PC-9 (cell line): Measurements from ENCODE around the gene DDX39A. TPM values are rescaled to one million over a fixed set of nuclear protein-coding genes. Genes with fewer than 3 reads are reported as not detected.

Source experiments
- BruUV-seq: library from RNA; stranded (reverse); fragments of 400-500 nt; replicated peaks from 2 replicates; lab custom pipeline; 2021; lab: Mats Ljungman, UMichigan
- CTCF ChIA-PET: fragments of 300-600 bp; sonication (Branson Sonifier 250); formaldehyde crosslinking; loops from one replicate; lab custom pipeline; 2022; ENCODE audit warnings: antibody characterized with exemption; lab: Charles Lee
- POLR2A ChIA-PET: fragments of 300-600 bp; sonication (Branson Sonifier 250); formaldehyde crosslinking; loops from one replicate; lab custom pipeline; 2022; ENCODE audit warnings: antibody characterized with exemption; ENCODE audit not compliant: unreplicated experiment; lab: Charles Lee
- DNase-seq, 2 experiments: peaks; one replicate each; pipeline versions ENCODE4 v3.0.0 to v3.0.0-alpha.2; 2015 to 2022; ENCODE audit warnings: mixed read lengths in 1 of 2
- H2AFZ ChIP-seq: fragments of 200-600 bp; sonication (generic); 2 replicates; pipeline ENCODE4 v1.8.1; 2017; ENCODE audit warnings: antibody characterized with exemption
- H3F3A ChIP-seq: fragments of 200-600 bp; sonication (generic); 2 replicates; pipeline ENCODE4 v1.8.1; 2017; ENCODE audit warnings: antibody characterized with exemption, mild to moderate bottlenecking, low read depth; ENCODE audit not compliant: insufficient read depth
- H3K27ac ChIP-seq: fragments of 200-600 bp; sonication (generic); 2 replicates; pipeline ENCODE4 v1.6.1; 2016; ENCODE audit warnings: mixed run types
- H3K27me3 ChIP-seq: fragments of 200-600 bp; sonication (generic); 2 replicates; pipeline ENCODE4 v1.6.1; 2016; ENCODE audit warnings: low read depth, mixed run types; ENCODE audit not compliant: insufficient read depth
- H3K36me3 ChIP-seq: fragments of 200-600 bp; sonication (generic); 2 replicates; pipeline ENCODE4 v1.6.1; 2016; ENCODE audit warnings: low read depth, mixed run types
- H3K4me1 ChIP-seq: fragments of 200-600 bp; sonication (generic); replicated peaks from 2 replicates; pipeline ENCODE4 v1.6.1; 2016; ENCODE audit warnings: mixed run types; ENCODE audit not compliant: insufficient read depth
- H3K4me2 ChIP-seq: fragments of 200-600 bp; sonication (generic); 2 replicates; pipeline ENCODE4 v1.6.1; 2017; ENCODE audit warnings: mixed run types
- H3K4me3 ChIP-seq: fragments of 200-600 bp; sonication (generic); 2 replicates; pipeline ENCODE4 v1.6.1; 2016; ENCODE audit warnings: mixed run types
- H3K79me2 ChIP-seq: fragments of 200-600 bp; sonication (generic); 2 replicates; pipeline ENCODE4 v1.6.1; 2017; ENCODE audit warnings: low read depth, mixed run types
- H3K9me2 ChIP-seq: fragments of 200-600 bp; sonication (generic); 2 replicates; pipeline ENCODE4 v1.8.1; 2017; ENCODE audit warnings: mild to moderate bottlenecking; ENCODE audit not compliant: insufficient read depth
- H3K9me3 ChIP-seq: fragments of 200-600 bp; sonication (generic); 2 replicates; pipeline ENCODE4 v1.8.1; 2016; ENCODE audit warnings: low read depth; ENCODE audit not compliant: insufficient read depth
- H4K20me1 ChIP-seq: fragments of 200-600 bp; sonication (generic); 2 replicates; pipeline ENCODE4 v1.8.1; 2017; ENCODE audit not compliant: insufficient read depth
- EZH2 ChIP-seq: fragments of 200-600 bp; sonication (generic); IDR thresholded peaks from 2 replicates; pipeline ENCODE4 v1.8.0; 2017; ENCODE audit warnings: antibody characterized with exemption, low read depth
- intact Hi-C: fragments of 100-400 bp; cut with micrococcal nuclease; formaldehyde crosslinking; loops from one replicate; pipeline ENCODE4 v1.10.0; 2022; ENCODE audit not compliant: unreplicated experiment
- total RNA-seq: library from RNA; stranded (reverse); gene quantifications from 2 replicates; pipeline ENCODE4 v1.2.3, GENCODE V29; 2021
- TF ChIP-seq, protein P1 (sequence below): fragments of 200-600 bp; sonication (generic); conservative IDR thresholded peaks from 2 replicates; pipeline ENCODE4 v1.6.1; 2017; ENCODE audit warnings: mixed run types, antibody characterized with exemption, mild to moderate bottlenecking, moderate library complexity

Gene DDX39A
- total RNA-seq, 1 experiment from 2014 or later = 67.4 TPM

DNA sequence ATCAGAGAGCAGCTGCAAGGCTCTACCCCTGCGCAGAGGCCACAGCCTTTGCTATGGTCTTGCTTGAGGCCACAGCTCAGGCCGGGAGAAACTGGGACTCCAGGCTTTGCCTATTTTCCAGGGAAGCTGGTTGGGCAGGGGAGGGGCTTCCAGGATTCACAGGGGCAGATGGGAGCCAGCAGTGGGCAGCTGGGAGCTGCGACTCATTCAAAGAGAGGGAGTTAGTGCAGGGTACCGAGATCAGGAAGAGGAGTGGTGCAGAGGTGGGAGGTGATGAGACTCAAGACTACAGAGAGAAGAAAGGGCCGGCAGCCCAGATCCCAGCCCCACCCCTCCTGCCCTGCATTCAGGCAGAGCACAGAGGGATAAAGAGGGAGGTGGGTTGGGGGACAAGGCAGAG is 25.8 kb downstream of the DDX39A start:
- ChIA-PET CTCF (no interaction called here), POLR2A (no interaction called here)
- TF ChIP-seq, protein P1, sequence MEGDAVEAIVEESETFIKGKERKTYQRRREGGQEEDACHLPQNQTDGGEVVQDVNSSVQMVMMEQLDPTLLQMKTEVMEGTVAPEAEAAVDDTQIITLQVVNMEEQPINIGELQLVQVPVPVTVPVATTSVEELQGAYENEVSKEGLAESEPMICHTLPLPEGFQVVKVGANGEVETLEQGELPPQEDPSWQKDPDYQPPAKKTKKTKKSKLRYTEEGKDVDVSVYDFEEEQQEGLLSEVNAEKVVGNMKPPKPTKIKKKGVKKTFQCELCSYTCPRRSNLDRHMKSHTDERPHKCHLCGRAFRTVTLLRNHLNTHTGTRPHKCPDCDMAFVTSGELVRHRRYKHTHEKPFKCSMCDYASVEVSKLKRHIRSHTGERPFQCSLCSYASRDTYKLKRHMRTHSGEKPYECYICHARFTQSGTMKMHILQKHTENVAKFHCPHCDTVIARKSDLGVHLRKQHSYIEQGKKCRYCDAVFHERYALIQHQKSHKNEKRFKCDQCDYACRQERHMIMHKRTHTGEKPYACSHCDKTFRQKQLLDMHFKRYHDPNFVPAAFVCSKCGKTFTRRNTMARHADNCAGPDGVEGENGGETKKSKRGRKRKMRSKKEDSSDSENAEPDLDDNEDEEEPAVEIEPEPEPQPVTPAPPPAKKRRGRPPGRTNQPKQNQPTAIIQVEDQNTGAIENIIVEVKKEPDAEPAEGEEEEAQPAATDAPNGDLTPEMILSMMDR = no peak
- no peak for TF ChIP-seq EZH2
- H3K4me1 ChIP-seq = no peaks in the 10 kb centered on the region
- no peaks in the 10 kb centered on the region for H3K79me2 ChIP-seq
- no TSS peak for BruUV-seq
- H3F3A ChIP-seq = no peaks in the 10 kb centered on the region
- no peaks in the 10 kb centered on the region for H4K20me1 ChIP-seq
- no peak for DNase-seq
- intact Hi-C loops = no loop called here
- H3K4me2 ChIP-seq = no peak overlapping the region
- H3K9me2 ChIP-seq = no peaks in the 10 kb centered on the region
- H3K9me3 ChIP-seq = no peaks in the 10 kb centered on the region
- no peak overlapping the region for H3K4me3 ChIP-seq
- H2AFZ ChIP-seq = no peak overlapping the region
- no peaks in the 10 kb centered on the region for H3K27me3 ChIP-seq
- H3K27ac ChIP-seq = no peak overlapping the region
- peaks cover 3% of the 10 kb centered on the region; the same call in 1 of the 2 replicates for H3K36me3 ChIP-seq

DNA sequence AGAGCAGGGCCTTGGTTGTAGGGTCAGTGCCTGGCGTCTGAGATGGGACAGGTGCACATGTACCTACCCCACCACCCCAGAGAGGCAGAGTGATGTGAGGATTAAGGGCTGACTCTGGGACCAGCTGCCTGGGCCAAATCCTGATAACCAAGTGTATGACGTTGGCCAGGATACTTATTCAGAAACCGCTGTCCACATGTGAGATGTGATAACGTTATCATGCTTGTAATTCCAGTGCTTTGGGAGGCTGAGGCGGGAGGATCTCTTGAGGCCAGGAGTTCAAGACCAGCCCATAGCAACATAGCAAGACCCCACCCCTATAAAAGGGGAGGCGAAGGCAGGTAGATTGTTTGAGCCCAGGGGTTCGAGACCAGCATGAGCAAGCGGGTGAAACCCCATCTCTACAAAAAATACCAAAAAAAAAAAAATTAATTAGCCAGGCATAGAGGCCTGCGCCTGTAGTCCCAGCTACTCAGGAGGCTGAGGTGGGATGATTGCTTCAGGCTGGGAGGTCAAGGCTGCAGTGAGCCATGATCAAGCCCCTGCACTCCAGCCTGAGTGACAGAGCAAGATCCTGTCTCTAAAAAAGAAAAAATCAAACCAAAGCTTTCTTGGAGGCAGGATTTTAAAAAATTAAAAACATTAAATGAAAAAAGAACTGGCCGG is 27.9 kb downstream of the DDX39A start:
- Histone ChIP-seq H2AFZ (no peak overlapping the region), H3K27ac (no peak overlapping the region), H3K4me3 (no peak overlapping the region), H3K4me1 (no peaks in the 10 kb centered on the region), H3K9me3 (no peaks in the 10 kb centered on the region), H3K4me2 (no peak overlapping the region), H3K36me3 (no peaks in the 10 kb centered on the region; the same call in 1 of the 2 replicates), H4K20me1 (no peaks in the 10 kb centered on the region), H3F3A (0 out of 2 replicates have a peak, but pooled peaks cover 6% of the 10 kb centered on the region), H3K27me3 (no peaks in the 10 kb centered on the region), H3K79me2 (no peaks in the 10 kb centered on the region), H3K9me2 (no peaks in the 10 kb centered on the region)
- CTCF ChIA-PET = no interaction called here
- POLR2A ChIA-PET = no interaction called here
- intact Hi-C loops = no loop called here
- no TSS peak for BruUV-seq
- DNase-seq = no peak
- TF ChIP-seq EZH2 = no peak
- TF ChIP-seq, protein P1 = no peak

DNA sequence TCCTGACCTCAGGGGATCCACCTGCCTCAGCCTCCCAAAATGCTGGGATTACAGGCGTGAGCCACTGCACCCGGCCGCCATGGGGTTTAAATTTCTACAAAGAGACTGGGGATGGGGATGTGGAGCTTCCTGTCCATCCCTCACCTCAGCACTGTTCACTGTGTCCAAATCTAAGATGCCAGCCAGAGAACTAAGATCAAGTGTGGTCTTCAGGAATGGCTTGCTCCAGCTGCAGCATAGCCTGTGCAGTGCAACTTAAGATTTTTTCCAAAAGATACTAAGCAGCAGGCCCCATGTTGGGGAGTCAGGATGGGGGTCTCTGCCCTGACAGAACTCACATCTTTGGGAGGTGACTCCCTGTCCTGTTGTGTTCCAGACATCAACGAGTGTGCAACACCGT is 28.6 kb downstream of the DDX39A start:
- Histone ChIP-seq H3K4me3 (no peak overlapping the region), H3K9me2 (no peaks in the 10 kb centered on the region), H3K27ac (no peak overlapping the region), H3K36me3 (no peaks in the 10 kb centered on the region; the same call in 1 of the 2 replicates), H3K4me2 (no peak overlapping the region), H4K20me1 (no peaks in the 10 kb centered on the region), H3K9me3 (no peaks in the 10 kb centered on the region), H3F3A (0 out of 2 replicates have a peak, but pooled peaks cover 6% of the 10 kb centered on the region), H3K79me2 (no peaks in the 10 kb centered on the region), H3K27me3 (no peaks in the 10 kb centered on the region), H2AFZ (no peak overlapping the region), H3K4me1 (no peaks in the 10 kb centered on the region)
- DNase-seq = no peak
- BruUV-seq = no TSS peak
- ChIA-PET POLR2A (no interaction called here), CTCF (no interaction called here)
- TF ChIP-seq, protein P1 = no peak
- no peak for TF ChIP-seq EZH2
- intact Hi-C loops = no loop called here
